Measurements from ENCODE around the gene DLG1. TPM values are rescaled to one million over a fixed set of nuclear protein-coding genes. Genes with fewer than 3 reads are reported as not detected.
A peak's percentile ranks its signal among the peaks of the same experiment; 100 is the strongest.

The DLG1 gene
- total and polyA plus RNA-seq, 7 donors: 16.1 to 57.6 (median 51.3) TPM

- no peak for ATAC-seq
- Histone ChIP-seq H3K4me1 (peaks cover 34% of the 10 kb centered on the region), H3K4me3 (no peak overlapping the region), H3K9me3 (no peaks in the 10 kb centered on the region), H3K36me3 (ENCODE audit: insufficient read depth in 1 of 2, low read depth in 1 of 2) (no peaks in the 10 kb centered on the region), H3K27ac (no peak overlapping the region), H3K27me3 (ENCODE audit: insufficient read depth in 3 of 3, low read length in 2 of 3) (no peaks in the 10 kb centered on the region)
- intact Hi-C loops (cut with DNase I): no loop called here
- TF ChIP-seq CTCF (IDR thresholded peaks at IDR 0.05): no peak
- WGBS, 3 donors: 86 to 94% (median 92%) methylated on average over 9 of the region's 9 CpGs
- DNase-seq: no peak
These were observed 91.5 kb downstream of the DLG1 start for GRCh38 chr3:197206913-197207312.

GRCh38 chr3:197205675-197206074, 92.7 kb downstream of the DLG1 start:
- no peaks in the 10 kb centered on the region for H3K9me3 ChIP-seq
- ATAC-seq: no peak
- TF ChIP-seq CTCF (IDR thresholded peaks at IDR 0.05): no peak
- peaks cover 31% of the 10 kb centered on the region for H3K4me1 ChIP-seq
- no peak overlapping the region for H3K27ac ChIP-seq
- H3K27me3 ChIP-seq (ENCODE audit: insufficient read depth in 3 of 3, low read length in 2 of 3): no peaks in the 10 kb centered on the region
- DNase-seq: no peak
- no peak overlapping the region for H3K4me3 ChIP-seq
- no peaks in the 10 kb centered on the region for H3K36me3 ChIP-seq (ENCODE audit: insufficient read depth in 1 of 2, low read depth in 1 of 2)
- intact Hi-C loops (cut with DNase I): no loop called here
- 87 to 99% (median 97%) methylated on average over 2 of the region's 2 CpGs for WGBS, 3 donors

- intact Hi-C loops (cut with DNase I): no loop called here
- no peak overlapping the region for H3K4me3 ChIP-seq
- WGBS, 3 donors: 86 to 91% (median 88%) methylated on average over 1 of the region's 1 CpG
- no peaks in the 10 kb centered on the region for H3K36me3 ChIP-seq (ENCODE audit: insufficient read depth in 1 of 2, low read depth in 1 of 2)
- no peak overlapping the region for H3K27ac ChIP-seq
- ATAC-seq: no peak
- H3K4me1 ChIP-seq: peaks cover 29% of the 10 kb centered on the region
- no peaks in the 10 kb centered on the region for H3K9me3 ChIP-seq
- H3K27me3 ChIP-seq (ENCODE audit: insufficient read depth in 3 of 3, low read length in 2 of 3): no peaks in the 10 kb centered on the region
- no peak for TF ChIP-seq CTCF (IDR thresholded peaks at IDR 0.05)
- no peak for DNase-seq
These were observed 93.1 kb downstream of the DLG1 start for GRCh38 chr3:197205265-197205664.

- no peak overlapping the region for H3K4me3 ChIP-seq
- 45 to 74% (median 60%) methylated on average over 3 of the region's 3 CpGs for WGBS, 3 donors
- no peaks in the 10 kb centered on the region for H3K27me3 ChIP-seq (ENCODE audit: insufficient read depth in 3 of 3, low read length in 2 of 3)
- no peak for DNase-seq
- no peak for TF ChIP-seq CTCF (IDR thresholded peaks at IDR 0.05)
- no peak overlapping the region for H3K27ac ChIP-seq
- intact Hi-C loops (cut with DNase I): no loop called here
- no peaks in the 10 kb centered on the region for H3K36me3 ChIP-seq (ENCODE audit: insufficient read depth in 1 of 2, low read depth in 1 of 2)
- no peak for ATAC-seq
- peaks cover 28% of the 10 kb centered on the region for H3K4me1 ChIP-seq
- H3K9me3 ChIP-seq: no peaks in the 10 kb centered on the region
These were observed 93.7 kb downstream of the DLG1 start for GRCh38 chr3:197204736-197205135.

GRCh38 chr3:197203714-197204146, 94.7 kb downstream of the DLG1 start:
- no peak for DNase-seq
- H3K27me3 ChIP-seq (ENCODE audit: insufficient read depth in 3 of 3, low read length in 2 of 3): no peaks in the 10 kb centered on the region
- H3K36me3 ChIP-seq (ENCODE audit: insufficient read depth in 1 of 2, low read depth in 1 of 2): no peaks in the 10 kb centered on the region
- intact Hi-C loops (cut with DNase I): no loop called here
- ATAC-seq: peak in 2 of 4 donors; percentile 35 to 36
- no peak overlapping the region for H3K4me3 ChIP-seq
- no peak overlapping the region for H3K27ac ChIP-seq
- TF ChIP-seq CTCF (IDR thresholded peaks at IDR 0.05): no peak
- peaks cover 24% of the 10 kb centered on the region for H3K4me1 ChIP-seq
- 60 to 91% (median 71%) methylated on average over 2 of the region's 2 CpGs for WGBS, 3 donors
- H3K9me3 ChIP-seq: no peaks in the 10 kb centered on the region

Data from psoas muscle (tissue), 8 donors.